Measurements from ENCODE around the gene MYD88. TPM values are rescaled to one million over a fixed set of nuclear protein-coding genes. Genes with fewer than 3 reads are reported as not detected.

Gene MYD88
- 40.0 TPM for total RNA-seq
- long read RNA-seq, transcript MYD88-201 (5 exons, 2,850 nt) = major isoform, 112 of 174 reads
- long read RNA-seq, transcript MYD88-203 (4 exons, 2,712 nt) = minor isoform, 14 of 174 reads
- long read RNA-seq, partial matches to known transcripts = 2 of 174 reads
- long read RNA-seq, other reads (novel, unspliced or antisense) = 45 of 174 reads

- DNase-seq (ENCODE audit: low spot score) = peak; percentile 96
Observed at GRCh38 chr3:38138349-38139190, at the start of gene MYD88. Gene MYD88, plus strand, starts transcription at chr3:38138661. Its CDS starts 40 bp downstream, at chr3:38138701.

GRCh38 chr3:38089163-38089562 lies 49.3 kb upstream of the MYD88 start:
- DNase-seq (ENCODE audit: low spot score) = no peak

GRCh38 chr3:38090453-38090852 lies 48.0 kb upstream of the MYD88 start:
- no peak for DNase-seq (ENCODE audit: low spot score)

- no peak for DNase-seq (ENCODE audit: low spot score)
Observed at GRCh38 chr3:38094999-38095398, 43.5 kb upstream of the MYD88 start.

- DNase-seq (ENCODE audit: low spot score) = no peak
Observed at GRCh38 chr3:38095669-38096483, 42.6 kb upstream of the MYD88 start.

- no peak for DNase-seq (ENCODE audit: low spot score)
Observed at GRCh38 chr3:38097446-38098375, 40.8 kb upstream of the MYD88 start.

- DNase-seq (ENCODE audit: low spot score) = no peak
Observed at GRCh38 chr3:38098376-38098723, 40.1 kb upstream of the MYD88 start.

- DNase-seq (ENCODE audit: low spot score) = no peak
Observed at GRCh38 chr3:38099518-38099917, 38.9 kb upstream of the MYD88 start.

GRCh38 chr3:38100498-38100897 lies 38.0 kb upstream of the MYD88 start:
- no peak for DNase-seq (ENCODE audit: low spot score)

GRCh38 chr3:38101811-38102443 lies 36.5 kb upstream of the MYD88 start:
- DNase-seq (ENCODE audit: low spot score) = no peak

GRCh38 chr3:38102444-38102814 lies 36.0 kb upstream of the MYD88 start:
- no peak for DNase-seq (ENCODE audit: low spot score)

GRCh38 chr3:38105525-38105924 lies 32.9 kb upstream of the MYD88 start:
- DNase-seq (ENCODE audit: low spot score) = no peak

- DNase-seq (ENCODE audit: low spot score) = peak; percentile 62
Observed at GRCh38 chr3:38107911-38108648, 30.4 kb upstream of the MYD88 start.

- DNase-seq (ENCODE audit: low spot score) = peak; percentile 87
Observed at GRCh38 chr3:38108649-38109579, 29.5 kb upstream of the MYD88 start.

- peak; percentile 60 for DNase-seq (ENCODE audit: low spot score)
Observed at GRCh38 chr3:38109580-38110313, 28.7 kb upstream of the MYD88 start.

- peak; percentile 77 for DNase-seq (ENCODE audit: low spot score)
Observed at GRCh38 chr3:38110314-38111050, 28.0 kb upstream of the MYD88 start.

GRCh38 chr3:38111201-38111600 lies 27.3 kb upstream of the MYD88 start:
- DNase-seq (ENCODE audit: low spot score) = peak; percentile 33
